Measurements from ENCODE around the gene P2RY11. TPM values are rescaled to one million over a fixed set of nuclear protein-coding genes. Genes with fewer than 3 reads are reported as not detected.
A peak's percentile ranks its signal among the peaks of the same experiment; 100 is the strongest.

The P2RY11 gene
- total RNA-seq, 2 experiments from 2014 or later = 11.9 to 43.3 TPM

DNA sequence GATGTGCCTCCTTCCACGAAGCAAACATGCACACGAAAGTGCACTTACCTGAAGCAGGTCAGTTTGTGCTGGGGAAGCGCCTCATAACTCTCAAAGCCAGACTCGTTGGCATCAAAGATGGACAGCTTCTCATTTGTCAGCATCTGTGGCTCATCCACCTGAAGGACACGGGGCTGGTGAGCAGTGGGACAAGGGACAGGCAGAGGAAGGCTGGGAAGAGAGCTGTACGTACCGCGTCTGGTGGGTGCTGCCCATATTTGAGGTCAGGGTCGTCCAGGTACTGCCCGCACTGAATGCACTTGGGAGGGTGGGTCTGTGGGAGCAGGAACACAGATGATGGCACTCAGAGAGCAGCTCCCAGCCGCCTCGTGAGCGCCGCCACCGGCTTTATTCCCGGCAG is 48.1 kb downstream of the P2RY11 start:
- TF ChIP-seq EZH2phosphoT487 (IDR thresholded peaks at IDR 0.05; ENCODE audit: borderline replicate concordance, low read depth, low read length) = no peak
- TF ChIP-seq, protein P1, sequence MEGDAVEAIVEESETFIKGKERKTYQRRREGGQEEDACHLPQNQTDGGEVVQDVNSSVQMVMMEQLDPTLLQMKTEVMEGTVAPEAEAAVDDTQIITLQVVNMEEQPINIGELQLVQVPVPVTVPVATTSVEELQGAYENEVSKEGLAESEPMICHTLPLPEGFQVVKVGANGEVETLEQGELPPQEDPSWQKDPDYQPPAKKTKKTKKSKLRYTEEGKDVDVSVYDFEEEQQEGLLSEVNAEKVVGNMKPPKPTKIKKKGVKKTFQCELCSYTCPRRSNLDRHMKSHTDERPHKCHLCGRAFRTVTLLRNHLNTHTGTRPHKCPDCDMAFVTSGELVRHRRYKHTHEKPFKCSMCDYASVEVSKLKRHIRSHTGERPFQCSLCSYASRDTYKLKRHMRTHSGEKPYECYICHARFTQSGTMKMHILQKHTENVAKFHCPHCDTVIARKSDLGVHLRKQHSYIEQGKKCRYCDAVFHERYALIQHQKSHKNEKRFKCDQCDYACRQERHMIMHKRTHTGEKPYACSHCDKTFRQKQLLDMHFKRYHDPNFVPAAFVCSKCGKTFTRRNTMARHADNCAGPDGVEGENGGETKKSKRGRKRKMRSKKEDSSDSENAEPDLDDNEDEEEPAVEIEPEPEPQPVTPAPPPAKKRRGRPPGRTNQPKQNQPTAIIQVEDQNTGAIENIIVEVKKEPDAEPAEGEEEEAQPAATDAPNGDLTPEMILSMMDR (conservative IDR thresholded peaks at IDR 0.05; ENCODE audit: low read length) = no peak
- DNase-seq (ENCODE audit: low spot score) = no peak
- no peaks in the 10 kb centered on the region for H3K9me2 ChIP-seq (ENCODE audit: insufficient read depth, low read length)
- no peaks in the 10 kb centered on the region for H3K9me3 ChIP-seq (ENCODE audit: low read length)
- BruUV-seq (replicated peaks) = no TSS peak
- no peaks in the 10 kb centered on the region for H3K4me1 ChIP-seq (ENCODE audit: insufficient read depth, low read length, poor library complexity, severe bottlenecking)
- no peak overlapping the region for H3K4me3 ChIP-seq (ENCODE audit: low read depth, low read length, poor library complexity, severe bottlenecking)
- intact Hi-C loops (cut with micrococcal nuclease; ENCODE audit: unreplicated experiment) = no loop called here
- no peak overlapping the region for H2AFZ ChIP-seq (ENCODE audit: low read length)
- H3K79me2 ChIP-seq (ENCODE audit: insufficient read depth, low read depth, low read length) = no peaks in the 10 kb centered on the region
- no peak overlapping the region for H3K4me2 ChIP-seq (ENCODE audit: low read length)
- no peak overlapping the region for H3K27ac ChIP-seq (ENCODE audit: low read depth, low read length, poor library complexity, severe bottlenecking)
- CTCF ChIA-PET (ENCODE audit: unreplicated experiment) = no interaction called here
- 0 out of 2 replicates have a peak, but pooled peaks cover 4% of the 10 kb centered on the region for H4K20me1 ChIP-seq (ENCODE audit: insufficient read depth, low read length)
- POLR2A ChIA-PET = no interaction called here
- H3K36me3 ChIP-seq (ENCODE audit: insufficient read depth, low read length) = peaks cover 99% of the 10 kb centered on the region

DNA sequence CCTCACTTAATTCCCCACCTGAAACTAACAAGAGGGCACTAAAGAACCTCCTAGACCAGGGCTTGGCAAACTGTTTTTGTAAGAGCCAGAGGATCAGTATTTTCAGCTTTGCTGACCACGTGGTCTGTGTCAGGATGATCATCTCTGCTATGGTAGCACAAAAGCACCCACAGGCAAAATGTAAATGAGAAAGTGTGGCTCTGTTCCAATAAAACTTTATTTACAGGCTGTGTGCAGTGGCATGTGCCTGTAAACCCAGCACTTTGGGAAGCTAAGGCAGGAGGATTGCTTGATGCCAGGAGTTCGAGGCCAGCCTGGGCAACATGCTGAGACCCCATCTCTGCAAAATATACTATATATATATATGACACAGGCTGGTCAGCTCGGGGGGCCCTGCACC is 52.0 kb downstream of the P2RY11 start:
- DNase-seq (ENCODE audit: low spot score) = no peak
- peaks cover 7% of the 10 kb centered on the region; the same call in 1 of the 2 replicates for H3K79me2 ChIP-seq (ENCODE audit: insufficient read depth, low read depth, low read length)
- H3K27ac ChIP-seq (ENCODE audit: low read depth, low read length, poor library complexity, severe bottlenecking) = no peak overlapping the region
- no peaks in the 10 kb centered on the region for H3K9me2 ChIP-seq (ENCODE audit: insufficient read depth, low read length)
- H3K9me3 ChIP-seq (ENCODE audit: low read length) = no peaks in the 10 kb centered on the region
- no peak overlapping the region for H3K4me2 ChIP-seq (ENCODE audit: low read length)
- peaks cover 99% of the 10 kb centered on the region for H3K36me3 ChIP-seq (ENCODE audit: insufficient read depth, low read length)
- peaks cover 4% of the 10 kb centered on the region; the same call in 1 of the 2 replicates for H4K20me1 ChIP-seq (ENCODE audit: insufficient read depth, low read length)
- intact Hi-C loops (cut with micrococcal nuclease; ENCODE audit: unreplicated experiment) = no loop called here
- TF ChIP-seq, protein P1 (conservative IDR thresholded peaks at IDR 0.05; ENCODE audit: low read length) = no peak
- TF ChIP-seq EZH2phosphoT487 (IDR thresholded peaks at IDR 0.05; ENCODE audit: borderline replicate concordance, low read depth, low read length) = no peak
- no peak overlapping the region for H3K4me3 ChIP-seq (ENCODE audit: low read depth, low read length, poor library complexity, severe bottlenecking)
- POLR2A ChIA-PET = interaction anchor here (0.7 kb wide), 1 partner anchor 14 kb away, joined by 9 read pairs; no protein-coding TSS in a partner anchor
- H2AFZ ChIP-seq (ENCODE audit: low read length) = no peak overlapping the region
- H3K4me1 ChIP-seq (ENCODE audit: insufficient read depth, low read length, poor library complexity, severe bottlenecking) = peaks cover 5% of the 10 kb centered on the region
- CTCF ChIA-PET (ENCODE audit: unreplicated experiment) = no interaction called here
- BruUV-seq (replicated peaks) = no TSS peak

Small RNAs within 50 kb of the gene (small RNA-seq; reads per million reads assigned to genes)
- gene SNORD105 (66.8 reads per million, percentile 99 among the genes with 10 or more reads in this experiment), gene SNORD105B (1,705 reads per million, percentile 100 among the genes with 10 or more reads in this experiment)

Other genes starting within 250 kb of the P2RY11 start
- gene OLFM2, start 175.2 kb upstream of the P2RY11 start, total RNA-seq (2014; rRNA removed; shearing (Covaris generic)) = not detected in 2 replicates
- not detected in 2 replicates for gene OLFM2, start 175.2 kb upstream of the P2RY11 start, total RNA-seq (2022)
- not detected in 2 replicates for gene COL5A3, start 101.2 kb upstream of the P2RY11 start, total RNA-seq (2014; rRNA removed; shearing (Covaris generic))
- gene COL5A3, start 101.2 kb upstream of the P2RY11 start, total RNA-seq (2022) = not detected in 2 replicates
- gene RDH8, start 98.2 kb upstream of the P2RY11 start, total RNA-seq (2014; rRNA removed; shearing (Covaris generic)) = not detected in 2 replicates
- not detected in 2 replicates for gene RDH8, start 98.2 kb upstream of the P2RY11 start, total RNA-seq (2022)
- 21.9 and 32.9 TPM in 2 replicates for gene SHFL, start 25.4 kb upstream of the P2RY11 start, total RNA-seq (2014; rRNA removed; shearing (Covaris generic))
- gene SHFL, start 25.4 kb upstream of the P2RY11 start, total RNA-seq (2022) = 28.5 and 30.9 TPM in 2 replicates
- 7.3 and 8.4 TPM in 2 replicates for gene ANGPTL6, start 9.0 kb upstream of the P2RY11 start, total RNA-seq (2014; rRNA removed; shearing (Covaris generic))
- gene ANGPTL6, start 9.0 kb upstream of the P2RY11 start, total RNA-seq (2022) = 8.3 and 10.1 TPM in 2 replicates
- gene PPAN, start 5.3 kb upstream of the P2RY11 start, total RNA-seq (2014; rRNA removed; shearing (Covaris generic)) = 77.1 and 85.8 TPM in 2 replicates
- gene PPAN, start 5.3 kb upstream of the P2RY11 start, total RNA-seq (2022) = 88.3 and 116 TPM in 2 replicates
- 255 and 287 TPM in 2 replicates for gene EIF3G, start 8.2 kb downstream of the P2RY11 start, total RNA-seq (2014; rRNA removed; shearing (Covaris generic))
- 256 TPM in 2 replicates for gene EIF3G, start 8.2 kb downstream of the P2RY11 start, total RNA-seq (2022)
- gene DNMT1, start 83.3 kb downstream of the P2RY11 start, total RNA-seq (2014; rRNA removed; shearing (Covaris generic)) = 329 and 365 TPM in 2 replicates
- gene DNMT1, start 83.3 kb downstream of the P2RY11 start, total RNA-seq (2022) = 680 and 699 TPM in 2 replicates
- gene S1PR2, start 119.6 kb downstream of the P2RY11 start, total RNA-seq (2014; rRNA removed; shearing (Covaris generic)) = 27.0 and 27.8 TPM in 2 replicates
- 51.6 and 64.5 TPM in 2 replicates for gene S1PR2, start 119.6 kb downstream of the P2RY11 start, total RNA-seq (2022)
- 134 and 148 TPM in 2 replicates for gene MRPL4, start 140.5 kb downstream of the P2RY11 start, total RNA-seq (2014; rRNA removed; shearing (Covaris generic))
- 132 and 155 TPM in 2 replicates for gene MRPL4, start 140.5 kb downstream of the P2RY11 start, total RNA-seq (2022)
- 12.0 and 15.8 TPM in 2 replicates for gene ICAM1, start 159.4 kb downstream of the P2RY11 start, total RNA-seq (2014; rRNA removed; shearing (Covaris generic))
- 13.4 and 13.5 TPM in 2 replicates for gene ICAM1, start 159.4 kb downstream of the P2RY11 start, total RNA-seq (2022)
- not detected in 2 replicates for gene ICAM4, start 175.3 kb downstream of the P2RY11 start, total RNA-seq (2014; rRNA removed; shearing (Covaris generic))
- 0.38 and 0.53 TPM in 2 replicates for gene ICAM4, start 175.3 kb downstream of the P2RY11 start, total RNA-seq (2022)
- 2.7 and 6.4 TPM in 2 replicates for gene ICAM5, start 178.3 kb downstream of the P2RY11 start, total RNA-seq (2014; rRNA removed; shearing (Covaris generic))
- 10.8 and 12.6 TPM in 2 replicates for gene ICAM5, start 178.3 kb downstream of the P2RY11 start, total RNA-seq (2022)
- gene ZGLP1, start 198.1 kb downstream of the P2RY11 start, total RNA-seq (2014; rRNA removed; shearing (Covaris generic)) = 2.3 and 8.8 TPM in 2 replicates
- 5.4 and 5.7 TPM in 2 replicates for gene ZGLP1, start 198.1 kb downstream of the P2RY11 start, total RNA-seq (2022)
- gene FDX2, start 204.3 kb downstream of the P2RY11 start, total RNA-seq (2014; rRNA removed; shearing (Covaris generic)) = 17.2 and 28.8 TPM in 2 replicates
- 10.4 and 17.1 TPM in 2 replicates for gene FDX2, start 204.3 kb downstream of the P2RY11 start, total RNA-seq (2022)
- 21.6 and 35.7 TPM in 2 replicates for gene RAVER1, start 221.8 kb downstream of the P2RY11 start, total RNA-seq (2014; rRNA removed; shearing (Covaris generic))
- 90.7 and 95.8 TPM in 2 replicates for gene RAVER1, start 221.8 kb downstream of the P2RY11 start, total RNA-seq (2022)
- 63.7 and 66.0 TPM in 2 replicates for gene ICAM3, start 227.9 kb downstream of the P2RY11 start, total RNA-seq (2014; rRNA removed; shearing (Covaris generic))
- 76.4 and 82.0 TPM in 2 replicates for gene ICAM3, start 227.9 kb downstream of the P2RY11 start, total RNA-seq (2022)

All from OCI-LY7 (cell line).